HepG2 (cell line): Measurements from ENCODE around the gene HNF1B. TPM values are rescaled to one million over a fixed set of nuclear protein-coding genes. Genes with fewer than 3 reads are reported as not detected.

Source experiments
- CCDC6 ChIP-seq: sonication (generic); formaldehyde crosslinking; IDR thresholded peaks from 2 replicates; pipeline ENCODE4 v1.8.1; 2022; ENCODE audit warnings: mild to moderate bottlenecking, missing genetic modification reagents, moderate library complexity
- HOXA7 ChIP-seq: sonication (generic); formaldehyde crosslinking; IDR thresholded peaks from 2 replicates; pipeline ENCODE4 v1.8.1; 2022; ENCODE audit warnings: mild to moderate bottlenecking, missing genetic modification reagents, moderate library complexity
- ISL2 ChIP-seq: sonication (generic); formaldehyde crosslinking; IDR thresholded peaks from 2 replicates; pipeline ENCODE4 v1.5.0; 2020; ENCODE audit warnings: missing genetic modification reagents
- MIER3 ChIP-seq: IDR thresholded peaks from 2 replicates; pipeline ENCODE4 v1.6.1; 2016; ENCODE audit warnings: missing compliant biosample characterization, borderline replicate concordance
- SRF ChIP-seq: IDR thresholded peaks from 2 replicates; pipeline ENCODE4 v1.6.1; 2011; ENCODE audit warnings: mild to moderate bottlenecking, low read depth, low read length, moderate library complexity
- XBP1 ChIP-seq: sonication (generic); formaldehyde crosslinking; IDR thresholded peaks from 2 replicates; pipeline ENCODE4 v1.5.0; 2020; ENCODE audit warnings: missing genetic modification reagents
- ZEB1 ChIP-seq: IDR thresholded peaks from 2 replicates; pipeline ENCODE4 v1.6.1; 2012; ENCODE audit warnings: mild to moderate bottlenecking, low read depth, inconsistent platforms; ENCODE audit not compliant: insufficient replicate concordance
- ZNF232 ChIP-seq: sonication (generic); formaldehyde crosslinking; IDR thresholded peaks from 2 replicates; pipeline ENCODE4 v1.4.0; 2020; ENCODE audit warnings: missing genetic modification reagents, borderline replicate concordance
- ZNF296 ChIP-seq: sonication (generic); formaldehyde crosslinking; conservative IDR thresholded peaks from 2 replicates; pipeline ENCODE4 v1.5.0; 2020; ENCODE audit warnings: mild to moderate bottlenecking, missing genetic modification reagents
- ZNF781 ChIP-seq: sonication (generic); formaldehyde crosslinking; IDR thresholded peaks from 2 replicates; pipeline ENCODE4 v1.5.1; 2020; ENCODE audit warnings: borderline replicate concordance, mild to moderate bottlenecking, missing genetic modification reagents; ENCODE audit errors: not compliant biosample characterization
- ZNF792 ChIP-seq: IDR thresholded peaks from 2 replicates; pipeline ENCODE4 v1.6.1; 2016
- polyA plus RNA-seq, 8 experiments: library from polyadenylated mRNA; depleted of rRNA in 3 of 8; stranded (reverse) in 7 of 8; unstranded in 1 of 8; fragments of >200 nt; fragmentation: Illumina TruSeq in 4 of 8; extraction: Trizol in 4 of 8; gene quantifications; 2 replicates each; pipeline versions ENCODE4 v1.2.1 to v1.2.3, GENCODE V29; 2011 to 2016; ENCODE audit warnings: low read depth in 4 of 8, missing spikeins in 1 of 8, mixed read lengths in 1 of 8; ENCODE audit not compliant: insufficient read depth in 1 of 8
- total RNA-seq, 5 experiments: library from RNA; depleted of rRNA; stranded (reverse); fragments of >200 nt; fragmentation: Illumina TruSeq; extraction: Trizol; gene quantifications; 2 replicates each; pipeline ENCODE4 v1.2.3, GENCODE V29; 2016; ENCODE audit warnings: low read depth in 1 of 5
- TF ChIP-seq, protein P1 (sequence below): sonication (generic); formaldehyde crosslinking; IDR thresholded peaks from 2 replicates; pipeline ENCODE4; 2020; ENCODE audit warnings: missing genetic modification reagents, mild to moderate bottlenecking, borderline replicate concordance
- TF ChIP-seq, protein P2 (sequence below): sonication (generic); formaldehyde crosslinking; IDR thresholded peaks from 2 replicates; pipeline ENCODE4 v1.5.0; 2020; ENCODE audit warnings: mild to moderate bottlenecking, missing genetic modification reagents, borderline replicate concordance
- TF ChIP-seq, protein P3 (sequence below): sonication (generic); formaldehyde crosslinking; conservative IDR thresholded peaks from 2 replicates; pipeline ENCODE4 v1.5.0; 2020; ENCODE audit warnings: missing genetic modification reagents
- TF ChIP-seq, protein P4 (sequence below): sonication (generic); formaldehyde crosslinking; IDR thresholded peaks from 2 replicates; pipeline ENCODE4 v1.4.0; 2020; ENCODE audit warnings: missing genetic modification reagents, low read depth, mild to moderate bottlenecking, borderline replicate concordance
- TF ChIP-seq, protein P5 (sequence below): sonication (generic); formaldehyde crosslinking; conservative IDR thresholded peaks from 2 replicates; pipeline ENCODE4 v1.4.0; 2020; ENCODE audit warnings: mild to moderate bottlenecking, missing genetic modification reagents, moderate library complexity

HNF1B gene
- total and polyA plus RNA-seq, 2 of the 13 experiments (the other 11 are each of a cell fraction or from before 2014, with no cell fraction given), result 1.9 to 5.3 TPM

DNA sequence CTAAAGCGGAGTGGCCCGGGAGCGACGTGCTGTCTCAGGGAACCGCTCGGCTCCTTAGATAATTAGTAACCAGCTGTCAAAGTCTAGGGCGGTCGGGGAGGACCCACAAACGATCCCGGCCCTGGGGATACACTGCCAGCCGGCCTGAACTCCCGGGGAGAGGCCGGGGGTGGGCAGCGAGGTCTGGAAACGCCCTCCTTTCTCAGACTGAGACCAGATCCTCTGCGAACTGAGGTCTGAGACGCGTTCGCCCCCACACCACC is 1.3 kb downstream of the HNF1B start (continued):
- TF ChIP-seq, protein P1, sequence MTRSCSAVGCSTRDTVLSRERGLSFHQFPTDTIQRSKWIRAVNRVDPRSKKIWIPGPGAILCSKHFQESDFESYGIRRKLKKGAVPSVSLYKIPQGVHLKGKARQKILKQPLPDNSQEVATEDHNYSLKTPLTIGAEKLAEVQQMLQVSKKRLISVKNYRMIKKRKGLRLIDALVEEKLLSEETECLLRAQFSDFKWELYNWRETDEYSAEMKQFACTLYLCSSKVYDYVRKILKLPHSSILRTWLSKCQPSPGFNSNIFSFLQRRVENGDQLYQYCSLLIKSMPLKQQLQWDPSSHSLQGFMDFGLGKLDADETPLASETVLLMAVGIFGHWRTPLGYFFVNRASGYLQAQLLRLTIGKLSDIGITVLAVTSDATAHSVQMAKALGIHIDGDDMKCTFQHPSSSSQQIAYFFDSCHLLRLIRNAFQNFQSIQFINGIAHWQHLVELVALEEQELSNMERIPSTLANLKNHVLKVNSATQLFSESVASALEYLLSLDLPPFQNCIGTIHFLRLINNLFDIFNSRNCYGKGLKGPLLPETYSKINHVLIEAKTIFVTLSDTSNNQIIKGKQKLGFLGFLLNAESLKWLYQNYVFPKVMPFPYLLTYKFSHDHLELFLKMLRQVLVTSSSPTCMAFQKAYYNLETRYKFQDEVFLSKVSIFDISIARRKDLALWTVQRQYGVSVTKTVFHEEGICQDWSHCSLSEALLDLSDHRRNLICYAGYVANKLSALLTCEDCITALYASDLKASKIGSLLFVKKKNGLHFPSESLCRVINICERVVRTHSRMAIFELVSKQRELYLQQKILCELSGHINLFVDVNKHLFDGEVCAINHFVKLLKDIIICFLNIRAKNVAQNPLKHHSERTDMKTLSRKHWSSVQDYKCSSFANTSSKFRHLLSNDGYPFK (CRISPR knock-in tag), result 0 out of 2 replicates have a peak, but pooled peaks have one; percentile 15
- TF ChIP-seq ZNF232 (CRISPR knock-in tag), result no peak
- 0 out of 2 replicates have a peak, but pooled peaks have one; percentile 16 for TF ChIP-seq CCDC6
- TF ChIP-seq XBP1 (CRISPR knock-in tag), result no peak
- TF ChIP-seq MIER3, result no peak
- TF ChIP-seq ZNF781 (CRISPR knock-in tag), result no peak
- TF ChIP-seq, protein P2, sequence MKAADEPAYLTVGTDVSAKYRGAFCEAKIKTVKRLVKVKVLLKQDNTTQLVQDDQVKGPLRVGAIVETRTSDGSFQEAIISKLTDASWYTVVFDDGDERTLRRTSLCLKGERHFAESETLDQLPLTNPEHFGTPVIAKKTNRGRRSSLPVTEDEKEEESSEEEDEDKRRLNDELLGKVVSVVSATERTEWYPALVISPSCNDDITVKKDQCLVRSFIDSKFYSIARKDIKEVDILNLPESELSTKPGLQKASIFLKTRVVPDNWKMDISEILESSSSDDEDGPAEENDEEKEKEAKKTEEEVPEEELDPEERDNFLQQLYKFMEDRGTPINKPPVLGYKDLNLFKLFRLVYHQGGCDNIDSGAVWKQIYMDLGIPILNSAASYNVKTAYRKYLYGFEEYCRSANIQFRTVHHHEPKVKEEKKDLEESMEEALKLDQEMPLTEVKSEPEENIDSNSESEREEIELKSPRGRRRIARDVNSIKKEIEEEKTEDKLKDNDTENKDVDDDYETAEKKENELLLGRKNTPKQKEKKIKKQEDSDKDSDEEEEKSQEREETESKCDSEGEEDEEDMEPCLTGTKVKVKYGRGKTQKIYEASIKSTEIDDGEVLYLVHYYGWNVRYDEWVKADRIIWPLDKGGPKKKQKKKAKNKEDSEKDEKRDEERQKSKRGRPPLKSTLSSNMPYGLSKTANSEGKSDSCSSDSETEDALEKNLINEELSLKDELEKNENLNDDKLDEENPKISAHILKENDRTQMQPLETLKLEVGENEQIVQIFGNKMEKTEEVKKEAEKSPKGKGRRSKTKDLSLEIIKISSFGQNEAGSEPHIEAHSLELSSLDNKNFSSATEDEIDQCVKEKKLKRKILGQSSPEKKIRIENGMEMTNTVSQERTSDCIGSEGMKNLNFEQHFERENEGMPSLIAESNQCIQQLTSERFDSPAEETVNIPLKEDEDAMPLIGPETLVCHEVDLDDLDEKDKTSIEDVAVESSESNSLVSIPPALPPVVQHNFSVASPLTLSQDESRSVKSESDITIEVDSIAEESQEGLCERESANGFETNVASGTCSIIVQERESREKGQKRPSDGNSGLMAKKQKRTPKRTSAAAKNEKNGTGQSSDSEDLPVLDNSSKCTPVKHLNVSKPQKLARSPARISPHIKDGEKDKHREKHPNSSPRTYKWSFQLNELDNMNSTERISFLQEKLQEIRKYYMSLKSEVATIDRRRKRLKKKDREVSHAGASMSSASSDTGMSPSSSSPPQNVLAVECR (CRISPR knock-in tag), result peak; percentile 73
- TF ChIP-seq, protein P3, sequence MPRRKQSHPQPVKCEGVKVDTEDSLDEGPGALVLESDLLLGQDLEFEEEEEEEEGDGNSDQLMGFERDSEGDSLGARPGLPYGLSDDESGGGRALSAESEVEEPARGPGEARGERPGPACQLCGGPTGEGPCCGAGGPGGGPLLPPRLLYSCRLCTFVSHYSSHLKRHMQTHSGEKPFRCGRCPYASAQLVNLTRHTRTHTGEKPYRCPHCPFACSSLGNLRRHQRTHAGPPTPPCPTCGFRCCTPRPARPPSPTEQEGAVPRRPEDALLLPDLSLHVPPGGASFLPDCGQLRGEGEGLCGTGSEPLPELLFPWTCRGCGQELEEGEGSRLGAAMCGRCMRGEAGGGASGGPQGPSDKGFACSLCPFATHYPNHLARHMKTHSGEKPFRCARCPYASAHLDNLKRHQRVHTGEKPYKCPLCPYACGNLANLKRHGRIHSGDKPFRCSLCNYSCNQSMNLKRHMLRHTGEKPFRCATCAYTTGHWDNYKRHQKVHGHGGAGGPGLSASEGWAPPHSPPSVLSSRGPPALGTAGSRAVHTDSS (CRISPR knock-in tag), result no peak
- no peak for TF ChIP-seq HOXA7
- TF ChIP-seq, protein P4, sequence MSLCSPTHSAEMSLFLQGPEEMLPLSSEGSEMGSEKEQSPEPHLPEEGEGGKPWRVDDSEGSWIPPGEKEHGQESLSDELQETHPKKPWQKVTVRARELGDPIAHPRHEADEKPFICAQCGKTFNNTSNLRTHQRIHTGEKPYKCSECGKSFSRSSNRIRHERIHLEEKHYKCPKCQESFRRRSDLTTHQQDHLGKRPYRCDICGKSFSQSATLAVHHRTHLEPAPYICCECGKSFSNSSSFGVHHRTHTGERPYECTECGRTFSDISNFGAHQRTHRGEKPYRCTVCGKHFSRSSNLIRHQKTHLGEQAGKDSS (CRISPR knock-in tag), result no peak
- TF ChIP-seq, protein P5, sequence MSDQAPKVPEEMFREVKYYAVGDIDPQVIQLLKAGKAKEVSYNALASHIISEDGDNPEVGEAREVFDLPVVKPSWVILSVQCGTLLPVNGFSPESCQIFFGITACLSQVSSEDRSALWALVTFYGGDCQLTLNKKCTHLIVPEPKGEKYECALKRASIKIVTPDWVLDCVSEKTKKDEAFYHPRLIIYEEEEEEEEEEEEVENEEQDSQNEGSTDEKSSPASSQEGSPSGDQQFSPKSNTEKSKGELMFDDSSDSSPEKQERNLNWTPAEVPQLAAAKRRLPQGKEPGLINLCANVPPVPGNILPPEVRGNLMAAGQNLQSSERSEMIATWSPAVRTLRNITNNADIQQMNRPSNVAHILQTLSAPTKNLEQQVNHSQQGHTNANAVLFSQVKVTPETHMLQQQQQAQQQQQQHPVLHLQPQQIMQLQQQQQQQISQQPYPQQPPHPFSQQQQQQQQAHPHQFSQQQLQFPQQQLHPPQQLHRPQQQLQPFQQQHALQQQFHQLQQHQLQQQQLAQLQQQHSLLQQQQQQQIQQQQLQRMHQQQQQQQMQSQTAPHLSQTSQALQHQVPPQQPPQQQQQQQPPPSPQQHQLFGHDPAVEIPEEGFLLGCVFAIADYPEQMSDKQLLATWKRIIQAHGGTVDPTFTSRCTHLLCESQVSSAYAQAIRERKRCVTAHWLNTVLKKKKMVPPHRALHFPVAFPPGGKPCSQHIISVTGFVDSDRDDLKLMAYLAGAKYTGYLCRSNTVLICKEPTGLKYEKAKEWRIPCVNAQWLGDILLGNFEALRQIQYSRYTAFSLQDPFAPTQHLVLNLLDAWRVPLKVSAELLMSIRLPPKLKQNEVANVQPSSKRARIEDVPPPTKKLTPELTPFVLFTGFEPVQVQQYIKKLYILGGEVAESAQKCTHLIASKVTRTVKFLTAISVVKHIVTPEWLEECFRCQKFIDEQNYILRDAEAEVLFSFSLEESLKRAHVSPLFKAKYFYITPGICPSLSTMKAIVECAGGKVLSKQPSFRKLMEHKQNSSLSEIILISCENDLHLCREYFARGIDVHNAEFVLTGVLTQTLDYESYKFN (CRISPR knock-in tag), result peak; percentile 47; the same call in 1 of the 2 replicates
- TF ChIP-seq ZNF792 (CRISPR knock-in tag), result 0 out of 2 replicates have a peak, but pooled peaks have one; percentile 20
- TF ChIP-seq SRF, result no peak
- peak; percentile 37; the same call in 1 of the 2 replicates for TF ChIP-seq ISL2 (CRISPR knock-in tag)
- no peak for TF ChIP-seq ZNF296
- peak; percentile 23 for TF ChIP-seq ZEB1
